ENCODE results near the gene EMC1. TPM values are rescaled to one million over a fixed set of nuclear protein-coding genes. Genes with fewer than 3 reads are reported as not detected.
"Not testable (repeated sequence)": the region's sequence is repeated elsewhere in the genome, so short reads cannot be mapped to it uniquely, and the experiment has no call there.

Gene EMC1
- 93.0 TPM for total RNA-seq

DNA sequence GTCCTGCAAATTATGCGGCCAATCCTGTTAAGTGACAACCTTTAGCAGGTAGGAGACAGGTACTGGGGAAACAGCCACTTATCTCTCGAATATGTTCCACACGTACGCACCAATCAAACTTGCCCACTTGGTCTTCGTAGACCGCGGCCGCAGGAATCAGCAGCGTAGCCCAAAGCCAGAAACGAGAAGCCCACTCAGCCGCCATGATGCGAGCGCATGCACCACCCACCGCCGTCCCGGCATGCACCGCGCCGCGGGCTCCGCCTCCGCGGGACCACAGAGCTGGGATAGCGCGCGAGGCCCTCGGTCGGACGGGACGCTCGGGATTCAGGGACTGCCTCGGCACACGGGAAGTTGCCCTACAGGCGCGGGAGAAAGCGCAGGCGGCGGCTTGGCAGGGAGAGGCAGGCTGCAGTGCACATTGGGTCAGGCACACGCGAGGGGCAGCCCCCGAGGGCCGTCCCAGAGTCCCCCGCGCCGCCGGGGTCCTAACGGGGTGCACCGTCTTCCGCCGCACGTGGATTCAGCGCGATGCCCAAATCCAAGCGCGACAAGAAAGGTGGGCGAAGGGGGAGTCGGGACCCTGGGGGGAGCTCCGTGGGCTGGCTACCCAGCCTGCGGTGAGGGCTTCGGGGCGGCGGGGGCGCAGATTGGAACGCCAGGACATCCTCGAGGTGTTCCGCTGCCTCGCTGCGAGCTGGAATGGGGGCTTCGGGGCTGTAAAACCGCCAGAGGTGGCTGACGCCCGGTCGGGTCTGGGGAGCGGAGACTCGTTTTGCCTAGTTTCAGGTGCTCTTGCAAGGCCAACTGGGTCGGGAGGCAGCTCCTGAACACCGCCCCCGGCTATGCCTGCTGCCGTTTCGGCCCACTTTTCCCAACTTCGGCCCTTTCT, at the start of gene EMC1, which contains the start of gene MRTO4:
EMC1 (minus strand) TSS at position 220 of the 892 bp plus-strand sequence; CDS start at position 205, 15 bp downstream.
MRTO4 (plus strand) TSS at position 501 of the 892 bp plus-strand sequence; CDS start at position 532, 31 bp downstream.
- DNase-seq (ENCODE audit: low spot score in 2 of 2) = peak; percentile 44 to 89
- peak within 1 kb of the TSS; percentile 84 to 91 for H3K4me3 ChIP-seq
- no peaks in the 10 kb centered on the region for H3K9me3 ChIP-seq
- peaks cover 9 to 29% of the 10 kb centered on the region in 2 donors for H3K4me1 ChIP-seq
- peak within 1 kb of the TSS; percentile 85 to 94 for H3K27ac ChIP-seq
- peaks cover 0 to 13% of the 10 kb centered on the region in 2 donors for H3K36me3 ChIP-seq
- TF ChIP-seq, protein P1, sequence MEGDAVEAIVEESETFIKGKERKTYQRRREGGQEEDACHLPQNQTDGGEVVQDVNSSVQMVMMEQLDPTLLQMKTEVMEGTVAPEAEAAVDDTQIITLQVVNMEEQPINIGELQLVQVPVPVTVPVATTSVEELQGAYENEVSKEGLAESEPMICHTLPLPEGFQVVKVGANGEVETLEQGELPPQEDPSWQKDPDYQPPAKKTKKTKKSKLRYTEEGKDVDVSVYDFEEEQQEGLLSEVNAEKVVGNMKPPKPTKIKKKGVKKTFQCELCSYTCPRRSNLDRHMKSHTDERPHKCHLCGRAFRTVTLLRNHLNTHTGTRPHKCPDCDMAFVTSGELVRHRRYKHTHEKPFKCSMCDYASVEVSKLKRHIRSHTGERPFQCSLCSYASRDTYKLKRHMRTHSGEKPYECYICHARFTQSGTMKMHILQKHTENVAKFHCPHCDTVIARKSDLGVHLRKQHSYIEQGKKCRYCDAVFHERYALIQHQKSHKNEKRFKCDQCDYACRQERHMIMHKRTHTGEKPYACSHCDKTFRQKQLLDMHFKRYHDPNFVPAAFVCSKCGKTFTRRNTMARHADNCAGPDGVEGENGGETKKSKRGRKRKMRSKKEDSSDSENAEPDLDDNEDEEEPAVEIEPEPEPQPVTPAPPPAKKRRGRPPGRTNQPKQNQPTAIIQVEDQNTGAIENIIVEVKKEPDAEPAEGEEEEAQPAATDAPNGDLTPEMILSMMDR (IDR thresholded peaks at IDR 0.05) = no peak
- intact Hi-C loops (cut with DNase I) = loop anchor here (5.0 kb wide), 1 partner anchor 401 kb away; no protein-coding TSS in a partner anchor
- H3K27me3 ChIP-seq = no peaks in the 10 kb centered on the region

DNA sequence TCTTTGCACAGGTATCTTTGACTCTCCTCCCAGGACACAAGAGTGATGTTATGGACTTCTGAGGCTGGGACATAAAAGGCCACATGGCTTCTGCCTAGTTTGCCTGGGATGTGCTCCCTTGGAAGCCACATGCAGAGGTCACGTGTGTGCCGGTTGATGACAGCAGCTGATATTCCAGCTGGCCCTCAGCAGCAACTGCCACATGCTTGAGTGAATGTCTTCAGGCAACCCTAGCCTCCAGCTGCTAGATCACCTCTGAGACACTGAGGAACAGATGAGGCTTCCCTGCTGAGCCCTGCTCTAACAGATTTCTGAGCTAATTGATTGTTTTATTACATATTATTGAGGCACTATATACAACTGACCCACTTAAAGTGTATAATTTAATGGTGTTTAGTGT, 48.9 kb upstream of the EMC1 start:
- Histone ChIP-seq H3K4me3 (no peak overlapping the region), H3K27ac (no peak overlapping the region), H3K9me3 (peaks cover 0 to under 1% of the 10 kb centered on the region in 2 donors), H3K27me3 (no peaks in the 10 kb centered on the region), H3K4me1 (no peaks in the 10 kb centered on the region), H3K36me3 (peaks cover 24 to 26% of the 10 kb centered on the region in 2 donors)
- TF ChIP-seq, protein P1 (IDR thresholded peaks at IDR 0.05) = no peak
- intact Hi-C loops (cut with DNase I) = no loop called here
- no peak for DNase-seq (ENCODE audit: low spot score in 2 of 2)

DNA sequence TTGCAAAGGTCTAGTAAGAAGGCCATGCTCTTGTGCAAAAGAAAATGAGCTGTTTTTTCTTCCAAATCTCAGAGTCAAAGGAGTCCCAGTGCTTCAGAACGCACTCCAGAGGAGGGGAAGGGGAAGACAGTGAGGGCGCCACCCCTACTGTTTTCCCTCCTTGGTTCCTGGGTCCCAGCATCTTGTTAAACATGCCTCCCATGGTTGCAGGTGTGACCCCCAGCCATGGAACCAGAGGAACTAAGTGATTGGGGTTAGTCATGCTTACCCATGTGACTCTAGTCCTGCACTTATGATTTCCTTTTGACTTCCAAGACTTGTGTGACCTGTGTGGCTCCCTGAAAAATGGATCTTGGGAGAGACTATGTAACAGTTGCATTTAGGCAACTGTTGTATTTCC, 43.3 kb upstream of the EMC1 start:
- no peak for DNase-seq (ENCODE audit: low spot score in 2 of 2)
- H3K27me3 ChIP-seq = no peaks in the 10 kb centered on the region
- no peaks in the 10 kb centered on the region for H3K4me1 ChIP-seq
- H3K4me3 ChIP-seq = no peak overlapping the region
- H3K27ac ChIP-seq = no peak overlapping the region
- H3K9me3 ChIP-seq = peaks cover 0 to 11% of the 10 kb centered on the region in 2 donors
- H3K36me3 ChIP-seq = peaks cover 0 to 11% of the 10 kb centered on the region in 2 donors
- TF ChIP-seq, protein P1 (IDR thresholded peaks at IDR 0.05) = no peak
- intact Hi-C loops (cut with DNase I) = no loop called here

DNA sequence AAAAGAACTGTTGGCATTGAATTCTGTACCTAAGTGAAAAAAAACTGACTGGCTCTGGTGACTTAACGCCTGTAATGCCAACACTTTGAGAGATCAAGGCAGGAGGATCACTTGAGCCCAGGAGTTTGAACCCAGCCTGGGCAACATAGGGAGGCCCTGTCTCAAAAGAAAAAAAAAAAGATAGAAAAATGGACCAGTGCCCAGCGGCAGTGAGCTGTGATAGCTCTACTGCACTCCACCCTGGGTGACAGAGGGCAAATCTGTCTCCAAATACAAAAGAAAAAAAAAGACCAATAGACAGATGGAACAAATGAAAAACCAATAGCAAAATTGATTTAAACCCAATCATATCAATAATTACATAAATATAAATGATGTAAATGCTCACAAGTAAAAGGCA, 37.9 kb upstream of the EMC1 start:
- intact Hi-C loops (cut with DNase I) = no loop called here
- TF ChIP-seq, protein P1 (IDR thresholded peaks at IDR 0.05) = no peak

DNA sequence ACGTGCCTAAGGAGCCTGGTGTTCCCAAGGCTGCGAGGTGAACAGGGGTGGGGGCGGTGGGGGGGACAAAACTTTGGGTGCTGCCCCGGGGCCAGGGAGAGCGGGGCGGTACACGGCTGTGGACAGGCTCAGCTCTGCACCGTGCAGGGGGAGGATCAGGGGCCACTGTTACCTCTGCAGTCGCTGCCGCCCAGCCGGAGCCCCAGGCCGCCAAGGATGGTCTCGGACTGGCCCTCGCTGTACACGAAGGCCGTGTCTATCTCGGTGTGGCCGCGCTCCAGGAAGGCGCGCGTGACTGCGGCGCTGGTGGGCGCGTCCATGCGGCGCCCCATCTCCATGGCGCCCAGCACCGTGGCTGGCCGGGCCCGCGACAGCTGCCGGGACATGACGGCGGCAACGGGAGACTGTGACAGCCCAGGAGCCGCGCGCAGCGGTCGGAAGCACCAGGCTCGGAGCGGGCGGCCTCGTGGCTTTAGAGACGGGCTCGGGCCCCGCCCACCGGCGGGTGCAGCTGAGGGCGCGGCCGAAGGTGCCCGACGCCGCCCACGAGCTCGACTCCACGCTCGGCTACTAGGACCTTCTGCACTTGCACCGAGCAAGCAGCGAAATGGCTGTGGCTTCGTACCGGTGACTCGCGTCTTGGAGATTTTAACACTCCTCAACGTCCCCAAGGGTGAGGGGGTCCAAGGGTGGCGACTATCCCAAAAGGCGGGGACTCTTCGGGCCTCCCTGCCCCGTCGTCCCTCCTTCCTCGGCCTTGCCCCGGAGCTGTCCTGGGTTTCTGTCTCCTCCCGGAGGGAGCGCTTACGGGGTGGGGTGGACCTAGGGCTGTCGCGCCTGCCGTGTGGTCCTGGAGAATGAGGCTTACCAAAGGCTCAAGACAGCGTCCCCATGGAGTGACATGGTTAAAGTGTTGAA, 37.3 kb upstream of the EMC1 start, which contains the start of gene AKR7A3:
AKR7A3 (minus strand) TSS at position 447 of the 918 bp plus-strand sequence; CDS start at position 386, 61 bp downstream.
- intact Hi-C loops (cut with DNase I); H3K4me1 ChIP-seq; H3K9me3 ChIP-seq; DNase-seq (ENCODE audit: low spot score in 2 of 2); H3K27ac ChIP-seq; H3K27me3 ChIP-seq; H3K36me3 ChIP-seq: not testable (repeated sequence)
- H3K4me3 ChIP-seq = peak within 1 kb of the TSS; percentile 31 to 65

More for the DNA sequence above, 37.9 kb upstream of the EMC1 start:
- Histone ChIP-seq H3K4me3 (peak overlapping the region; percentile 31 to 65), H3K27me3 (no peaks in the 10 kb centered on the region), H3K36me3 (no peaks in the 10 kb centered on the region), H3K27ac (no peak overlapping the region), H3K4me1 (peaks cover 0 to 4% of the 10 kb centered on the region in 2 donors), H3K9me3 (peaks cover 0 to 1% of the 10 kb centered on the region in 2 donors)
- DNase-seq (ENCODE audit: low spot score in 2 of 2) = no peak

Data from ascending aorta (tissue), 2 donors.